Measurements from ENCODE around the gene MED10. TPM values are rescaled to one million over a fixed set of nuclear protein-coding genes. Genes with fewer than 3 reads are reported as not detected.

MED10 gene
- total RNA-seq, 1 donor from 2014 or later: 27.1 TPM

DNA sequence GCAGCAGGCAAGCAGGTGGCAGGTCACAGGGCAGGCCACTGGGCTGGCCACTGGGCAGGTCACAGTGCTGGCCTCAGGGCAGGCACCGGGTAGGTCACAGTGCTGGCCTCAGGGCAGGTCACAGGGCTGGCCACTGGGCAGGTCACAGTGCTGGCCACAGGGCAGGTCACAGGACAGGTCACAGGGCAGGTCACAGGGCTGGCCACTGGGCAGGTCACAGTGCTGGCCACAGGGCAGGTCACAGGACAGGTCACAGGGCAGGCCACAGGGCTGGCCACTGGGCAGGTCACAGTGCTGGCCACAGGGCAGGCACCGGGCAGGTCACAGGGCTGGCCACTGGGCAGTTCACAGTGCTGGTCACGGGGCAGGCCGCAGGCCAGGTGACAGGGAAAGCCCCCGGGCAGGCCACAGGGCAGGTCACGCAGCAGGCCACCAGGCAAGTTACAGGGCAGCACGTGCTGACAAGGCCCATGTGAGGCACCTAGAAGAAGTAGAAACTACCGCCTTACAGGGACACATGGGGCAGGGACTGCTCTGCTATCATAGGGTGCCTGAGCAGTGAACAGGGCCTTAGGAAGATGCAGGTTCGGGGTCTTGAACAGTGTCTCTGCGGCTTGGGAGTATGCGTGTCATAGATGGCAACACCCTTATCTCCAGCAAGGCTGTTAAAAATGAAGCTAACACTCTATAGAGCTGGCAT lies 18.6 kb upstream of the MED10 start:
- H3K9me3 Mint-ChIP-seq (ENCODE audit: low read depth): peaks cover 3% of the 10 kb centered on the region
- H3K4me3 Mint-ChIP-seq (ENCODE audit: low read depth): no peak overlapping the region
- no peaks in the 10 kb centered on the region for H3K36me3 Mint-ChIP-seq (ENCODE audit: insufficient read depth)
- no peaks in the 10 kb centered on the region for H3K4me1 Mint-ChIP-seq (ENCODE audit: low read depth)
- DNase-seq (ENCODE audit: low spot score, unreplicated experiment): no peak
- no peak overlapping the region for H3K27ac Mint-ChIP-seq
- TF ChIP-seq CTCF (IDR thresholded peaks at IDR 0.05; ENCODE audit: unreplicated experiment): no peak
- peaks cover 26% of the 10 kb centered on the region for H3K27me3 Mint-ChIP-seq

GRCh38 chr5:6396043-6396442 lies 17.7 kb upstream of the MED10 start:
- no peak for DNase-seq (ENCODE audit: low spot score, unreplicated experiment)
- Mint-ChIP-seq H3K27me3 (peaks cover 25% of the 10 kb centered on the region), H3K4me1 (ENCODE audit: low read depth) (no peaks in the 10 kb centered on the region), H3K4me3 (ENCODE audit: low read depth) (no peak overlapping the region), H3K36me3 (ENCODE audit: insufficient read depth) (no peaks in the 10 kb centered on the region), H3K27ac (no peak overlapping the region), H3K9me3 (ENCODE audit: low read depth) (peaks cover 3% of the 10 kb centered on the region)
- TF ChIP-seq CTCF (IDR thresholded peaks at IDR 0.05; ENCODE audit: unreplicated experiment): no peak

DNA sequence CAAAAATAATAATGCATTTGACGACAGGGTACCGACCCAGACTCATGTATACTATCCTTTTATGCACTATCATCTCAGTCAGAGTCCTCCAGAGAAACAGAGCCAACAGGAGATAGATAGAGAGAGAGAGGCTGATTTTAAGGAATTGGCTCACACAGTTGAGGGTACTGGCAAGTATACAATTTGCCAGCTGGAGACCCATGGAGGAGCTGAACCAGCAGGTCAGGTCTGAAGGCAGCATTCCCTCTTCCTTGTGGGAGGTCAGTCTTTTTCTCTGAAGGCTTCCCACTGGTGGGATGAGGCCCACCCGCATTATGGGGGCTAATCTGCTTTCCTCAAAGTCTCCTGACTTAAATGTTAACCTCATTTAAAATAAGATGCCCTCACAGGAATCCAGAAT lies 17.3 kb upstream of the MED10 start:
- peaks cover 29% of the 10 kb centered on the region for H3K27me3 Mint-ChIP-seq
- H3K9me3 Mint-ChIP-seq (ENCODE audit: low read depth): peaks cover 3% of the 10 kb centered on the region
- no peaks in the 10 kb centered on the region for H3K36me3 Mint-ChIP-seq (ENCODE audit: insufficient read depth)
- H3K27ac Mint-ChIP-seq: no peak overlapping the region
- no peak overlapping the region for H3K4me3 Mint-ChIP-seq (ENCODE audit: low read depth)
- no peaks in the 10 kb centered on the region for H3K4me1 Mint-ChIP-seq (ENCODE audit: low read depth)
- DNase-seq (ENCODE audit: low spot score, unreplicated experiment): no peak
- no peak for TF ChIP-seq CTCF (IDR thresholded peaks at IDR 0.05; ENCODE audit: unreplicated experiment)

GRCh38 chr5:6395102-6395445 lies 16.7 kb upstream of the MED10 start:
- no peaks in the 10 kb centered on the region for H3K36me3 Mint-ChIP-seq (ENCODE audit: insufficient read depth)
- peaks cover 3% of the 10 kb centered on the region for H3K9me3 Mint-ChIP-seq (ENCODE audit: low read depth)
- DNase-seq (ENCODE audit: low spot score, unreplicated experiment): no peak
- H3K27me3 Mint-ChIP-seq: peaks cover 32% of the 10 kb centered on the region
- no peaks in the 10 kb centered on the region for H3K4me1 Mint-ChIP-seq (ENCODE audit: low read depth)
- TF ChIP-seq CTCF (IDR thresholded peaks at IDR 0.05; ENCODE audit: unreplicated experiment): no peak
- H3K27ac Mint-ChIP-seq: no peak overlapping the region
- no peak overlapping the region for H3K4me3 Mint-ChIP-seq (ENCODE audit: low read depth)

DNA sequence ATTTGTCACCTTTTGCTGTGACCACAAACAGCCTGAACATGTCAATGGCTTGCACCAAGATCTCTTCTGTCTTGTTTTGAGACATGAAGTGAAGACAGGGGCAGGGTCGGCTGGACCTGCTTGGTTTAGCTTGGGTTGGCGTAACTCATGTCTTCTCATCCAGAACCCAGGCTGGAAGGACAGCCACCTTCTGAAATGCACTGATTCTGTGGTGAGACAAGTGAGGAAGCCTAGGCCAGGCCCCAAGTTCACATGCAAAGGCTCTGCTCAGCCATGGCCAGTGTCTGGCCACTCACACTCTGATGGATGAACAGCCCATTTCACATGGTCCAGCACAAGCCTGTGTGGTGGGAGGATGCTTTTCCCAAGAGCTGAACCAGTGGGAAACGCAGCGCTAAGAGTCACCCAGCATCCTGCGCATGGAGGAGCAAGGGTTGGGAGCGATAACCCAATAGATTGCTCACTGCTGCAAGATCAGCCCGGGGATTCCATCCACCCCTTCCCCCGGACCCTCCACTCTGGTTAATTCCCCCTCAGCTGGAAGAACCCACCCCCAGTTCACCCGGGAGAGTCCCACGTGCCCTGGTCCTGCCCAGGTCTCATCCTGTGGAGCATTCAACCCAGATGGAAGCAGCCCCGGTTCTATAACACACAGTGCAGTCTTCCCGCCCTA lies 16.2 kb upstream of the MED10 start:
- DNase-seq (ENCODE audit: low spot score, unreplicated experiment): no peak
- no peak for TF ChIP-seq CTCF (IDR thresholded peaks at IDR 0.05; ENCODE audit: unreplicated experiment)
- H3K9me3 Mint-ChIP-seq (ENCODE audit: low read depth): peaks cover 3% of the 10 kb centered on the region
- no peaks in the 10 kb centered on the region for H3K36me3 Mint-ChIP-seq (ENCODE audit: insufficient read depth)
- H3K4me3 Mint-ChIP-seq (ENCODE audit: low read depth): no peak overlapping the region
- no peaks in the 10 kb centered on the region for H3K4me1 Mint-ChIP-seq (ENCODE audit: low read depth)
- peaks cover 34% of the 10 kb centered on the region for H3K27me3 Mint-ChIP-seq
- no peak overlapping the region for H3K27ac Mint-ChIP-seq
